Astrocyte (in vitro differentiated cells and primary cell): ENCODE data around the gene ZBTB2.

Experiments used
- EZH2 ChIP-seq: IDR thresholded peaks from 2 replicates; pipeline ENCODE4 v1.6.1; 2012; ENCODE audit warnings: mild to moderate bottlenecking, low read length, inconsistent platforms; ENCODE audit not compliant: insufficient read depth
- TF ChIP-seq, protein P1 (sequence below): IDR thresholded peaks from 2 replicates; pipeline ENCODE4 v1.5.1; 2011; ENCODE audit warnings: low read depth, mild to moderate bottlenecking, inconsistent platforms, low read length, moderate library complexity; ENCODE audit not compliant: insufficient read depth

- no peak for TF ChIP-seq EZH2
- TF ChIP-seq, protein P1, sequence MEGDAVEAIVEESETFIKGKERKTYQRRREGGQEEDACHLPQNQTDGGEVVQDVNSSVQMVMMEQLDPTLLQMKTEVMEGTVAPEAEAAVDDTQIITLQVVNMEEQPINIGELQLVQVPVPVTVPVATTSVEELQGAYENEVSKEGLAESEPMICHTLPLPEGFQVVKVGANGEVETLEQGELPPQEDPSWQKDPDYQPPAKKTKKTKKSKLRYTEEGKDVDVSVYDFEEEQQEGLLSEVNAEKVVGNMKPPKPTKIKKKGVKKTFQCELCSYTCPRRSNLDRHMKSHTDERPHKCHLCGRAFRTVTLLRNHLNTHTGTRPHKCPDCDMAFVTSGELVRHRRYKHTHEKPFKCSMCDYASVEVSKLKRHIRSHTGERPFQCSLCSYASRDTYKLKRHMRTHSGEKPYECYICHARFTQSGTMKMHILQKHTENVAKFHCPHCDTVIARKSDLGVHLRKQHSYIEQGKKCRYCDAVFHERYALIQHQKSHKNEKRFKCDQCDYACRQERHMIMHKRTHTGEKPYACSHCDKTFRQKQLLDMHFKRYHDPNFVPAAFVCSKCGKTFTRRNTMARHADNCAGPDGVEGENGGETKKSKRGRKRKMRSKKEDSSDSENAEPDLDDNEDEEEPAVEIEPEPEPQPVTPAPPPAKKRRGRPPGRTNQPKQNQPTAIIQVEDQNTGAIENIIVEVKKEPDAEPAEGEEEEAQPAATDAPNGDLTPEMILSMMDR: no peak
Measured at GRCh38 chr6:151384151-151384550, 7.2 kb downstream of the ZBTB2 start.
